Neuronal stem cell (in vitro differentiated cells): ENCODE data around the gene FMNL1.

Source experiments
- DNase-seq: peaks from one replicate; pipeline ENCODE4 v3.0.0-alpha.2; 2013; ENCODE audit warnings: low spot score
- H2AFZ ChIP-seq: one replicate; pipeline ENCODE4 v1.6.1; 2013; ENCODE audit warnings: mild to moderate bottlenecking, low read length, inconsistent platforms
- H2AK5ac ChIP-seq: 2 replicates; pipeline ENCODE4 v1.6.1; 2013; ENCODE audit warnings: low read depth, mild to moderate bottlenecking, inconsistent platforms, low read length, moderate library complexity, mixed read lengths
- H2BK120ac ChIP-seq: 2 replicates; pipeline ENCODE4 v1.6.1; 2013; ENCODE audit warnings: low read depth, mild to moderate bottlenecking, inconsistent platforms, low read length, moderate library complexity, mixed read lengths
- H2BK12ac ChIP-seq: one replicate; pipeline ENCODE4 v1.6.1; 2013; ENCODE audit warnings: low read length, inconsistent platforms
- H2BK15ac ChIP-seq: 2 replicates; pipeline ENCODE4 v1.6.1; 2013; ENCODE audit warnings: mild to moderate bottlenecking, low read length, inconsistent platforms, mixed read lengths
- H2BK5ac ChIP-seq: one replicate; pipeline ENCODE4 v1.6.1; 2013; ENCODE audit warnings: inconsistent platforms, mild to moderate bottlenecking, low read length, moderate library complexity
- H3K14ac ChIP-seq: one replicate; pipeline ENCODE4 v1.6.1; 2013; ENCODE audit warnings: low read length, inconsistent platforms
- H3K18ac ChIP-seq: 2 replicates; pipeline ENCODE4 v1.6.1; 2013; ENCODE audit warnings: low read length, inconsistent platforms
- H3K23ac ChIP-seq: 2 replicates; pipeline ENCODE4 v1.6.1; 2013; ENCODE audit warnings: low read depth, mild to moderate bottlenecking, mixed read lengths, low read length, inconsistent platforms; ENCODE audit not compliant: poor library complexity
- H3K27ac ChIP-seq: replicated peaks from 3 replicates; pipeline ENCODE4 v1.5.1; 2013; ENCODE audit warnings: low read length, inconsistent platforms
- H3K27me3 ChIP-seq, 3 experiments: 2 replicates each; pipeline ENCODE4 v1.6.1; 2013; ENCODE audit warnings: low read length in 3 of 3, mild to moderate bottlenecking in 2 of 3, inconsistent platforms in 1 of 3, low read depth in 1 of 3, mixed read lengths in 1 of 3, moderate library complexity in 1 of 3; ENCODE audit not compliant: control insufficient read depth in 3 of 3, insufficient read depth in 3 of 3
- H3K36me3 ChIP-seq, 2 donors: replicated peaks in 1 of 2; 2 replicates each; pipeline ENCODE4 v1.6.1; 2013; ENCODE audit warnings: low read length in 2 of 2; ENCODE audit not compliant: control insufficient read depth in 2 of 2, insufficient read depth in 2 of 2
- H3K4ac ChIP-seq: 2 replicates; pipeline ENCODE4 v1.6.1; 2013; ENCODE audit warnings: inconsistent platforms, mild to moderate bottlenecking, low read length, moderate library complexity
- H3K4me1 ChIP-seq, 2 donors: 1 replicate in 1 of 2; 2 replicates in 1 of 2; pipeline ENCODE4 v1.6.1; 2013; ENCODE audit warnings: low read length in 2 of 2, low read depth in 1 of 2; ENCODE audit not compliant: control insufficient read depth in 2 of 2, insufficient read depth in 1 of 2
- H3K4me2 ChIP-seq: one replicate; pipeline ENCODE4 v1.6.1; 2013; ENCODE audit warnings: mild to moderate bottlenecking, low read length, inconsistent platforms; ENCODE audit not compliant: insufficient read depth, poor library complexity, severe bottlenecking
- H3K4me3 ChIP-seq, 2 donors: 2 replicates each; pipeline ENCODE4 v1.5.1; 2013; ENCODE audit warnings: low read length in 2 of 2, mild to moderate bottlenecking in 2 of 2, inconsistent platforms in 1 of 2, moderate library complexity in 1 of 2
- H3K79me1 ChIP-seq: one replicate; pipeline ENCODE4 v1.6.1; 2013; ENCODE audit warnings: low read depth, mild to moderate bottlenecking, inconsistent platforms, low read length, moderate library complexity
- H3K9ac ChIP-seq: one replicate; pipeline ENCODE4 v1.6.1; 2013; ENCODE audit warnings: mild to moderate bottlenecking, low read depth, low read length, inconsistent platforms; ENCODE audit not compliant: poor library complexity
- H3K9me3 ChIP-seq, 2 donors: replicated peaks in 1 of 2; 2 replicates each; pipeline versions ENCODE3 to v1.6.1; 2013; ENCODE audit warnings: low read length in 2 of 2, mild to moderate bottlenecking in 2 of 2, inconsistent platforms in 1 of 2, low read depth in 1 of 2, mixed read lengths in 1 of 2, moderate library complexity in 1 of 2; ENCODE audit not compliant: control insufficient read depth in 2 of 2, insufficient read depth in 1 of 2
- H4K8ac ChIP-seq: one replicate; pipeline ENCODE4 v1.6.1; 2013; ENCODE audit warnings: low read depth, mild to moderate bottlenecking, inconsistent platforms, low read length, moderate library complexity
- H4K91ac ChIP-seq: one replicate; pipeline ENCODE4 v1.6.1; 2013; ENCODE audit warnings: low read length, low read depth, mild to moderate bottlenecking, inconsistent platforms; ENCODE audit not compliant: poor library complexity
- WGBS, 2 donors: extraction: QIAGEN DNeasy Blood & Tissue Kit; methylation state at CpG; one replicate each; pipeline ENCODE4 v1.1.7; 2013; ENCODE audit warnings: missing lambda C conversion rate in 2 of 2, mixed read lengths in 1 of 2; ENCODE audit not compliant: insufficient read length in 2 of 2, insufficient replicate concordance in 1 of 2; ENCODE audit errors: extremely low coverage in 2 of 2; 5-methylcytosine and 5-hydroxymethylcytosine counted together

The FMNL1 gene

DNA sequence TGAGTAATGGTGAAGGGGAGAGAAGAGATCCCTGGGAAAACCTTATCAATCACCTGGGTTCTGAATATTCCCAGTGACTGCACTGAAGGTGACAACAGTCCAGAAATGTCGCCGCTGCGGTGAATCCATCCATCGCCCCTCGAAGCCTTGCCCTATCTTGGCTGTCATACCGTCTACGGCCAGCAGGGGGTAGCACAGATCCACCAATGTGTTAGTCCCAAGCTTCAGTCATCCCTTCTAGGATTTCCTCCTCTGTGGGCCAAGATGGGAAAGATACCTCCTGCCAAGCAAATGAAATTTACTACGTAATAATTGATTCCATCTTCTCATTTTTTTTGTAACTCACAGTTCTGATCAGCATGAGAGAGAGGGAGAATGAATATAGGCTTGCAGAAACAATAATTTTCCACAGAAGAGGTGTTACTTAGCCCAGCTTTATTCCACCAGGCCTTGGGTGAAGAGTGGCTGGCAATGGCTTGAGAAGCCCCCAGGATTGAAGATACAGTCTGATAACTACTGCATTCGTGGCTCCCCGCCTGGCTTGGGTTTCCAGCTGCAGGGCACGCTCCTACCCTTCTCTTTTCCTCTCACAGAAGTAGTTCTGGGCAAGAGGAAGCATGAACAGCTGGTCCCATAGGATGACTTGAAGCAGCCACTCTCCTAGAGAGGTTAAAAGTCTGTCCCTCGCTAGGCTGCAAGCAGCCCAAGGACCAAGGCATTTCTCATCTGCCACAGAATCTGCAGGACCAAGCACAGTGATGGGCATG is 2.6 kb upstream of the FMNL1 start:
- Histone ChIP-seq H4K8ac (no peak overlapping the region), H3K27me3 (peaks cover 15 to 52% (median 44%) of the 10 kb centered on the region in 3 experiments), H2BK5ac (no peak overlapping the region), H3K4me1 (peaks cover 0 to 2% of the 10 kb centered on the region in 2 donors), H2BK12ac (no peak overlapping the region), H2AK5ac (no peak overlapping the region), H3K79me1 (no peaks in the 10 kb centered on the region), H2BK15ac (no peak overlapping the region), H3K9me3 (no peaks in the 10 kb centered on the region), H3K23ac (no peak overlapping the region), H3K9ac (no peak overlapping the region), H3K4ac (no peak overlapping the region), H3K27ac (no peak overlapping the region), H3K36me3 (no peaks in the 10 kb centered on the region), H2AFZ (peak overlapping the region; percentile 62), H2BK120ac (no peak overlapping the region), H3K4me3 (no peak overlapping the region), H3K18ac (no peak overlapping the region), H3K4me2 (no peak overlapping the region), H4K91ac (no peak overlapping the region), H3K14ac (no peak overlapping the region)
- WGBS, 2 donors: no CpG with 5 or more reads among the region's 12 CpGs
- peak; percentile 88 for DNase-seq

- Histone ChIP-seq H3K4me1 (peaks cover 0 to 2% of the 10 kb centered on the region in 2 donors), H3K4me2 (no peak overlapping the region), H3K9ac (no peak overlapping the region), H3K36me3 (no peaks in the 10 kb centered on the region), H3K4ac (no peak overlapping the region), H2AFZ (no peak overlapping the region), H3K27me3 (peaks cover 15 to 62% (median 50%) of the 10 kb centered on the region in 3 experiments), H2BK120ac (no peak overlapping the region), H2BK15ac (no peak overlapping the region), H3K18ac (no peak overlapping the region), H3K27ac (no peak overlapping the region), H2BK12ac (no peak overlapping the region), H2BK5ac (no peak overlapping the region), H3K9me3 (no peaks in the 10 kb centered on the region), H2AK5ac (no peak overlapping the region), H3K79me1 (no peaks in the 10 kb centered on the region), H3K4me3 (no peak overlapping the region), H4K8ac (no peak overlapping the region), H3K23ac (no peak overlapping the region), H4K91ac (no peak overlapping the region), H3K14ac (no peak overlapping the region)
- no CpG with 5 or more reads among the region's 3 CpGs for WGBS, 2 donors
- DNase-seq: no peak
Measured at GRCh38 chr17:45220079-45220478, 1.6 kb upstream of the FMNL1 start.

GRCh38 chr17:45222014-45222288 is 266 bp downstream of the FMNL1 start:
- Histone ChIP-seq H2BK15ac (no peak overlapping the region), H3K9ac (peak overlapping the region; percentile 35), H3K4me3 (peak overlapping the region; percentile 39 to 80), H3K36me3 (no peaks in the 10 kb centered on the region), H2BK5ac (peak overlapping the region; percentile 79), H3K14ac (no peak overlapping the region), H2AFZ (peak overlapping the region; percentile 96), H3K27ac (no peak overlapping the region), H3K4me2 (peak overlapping the region; percentile 87), H3K27me3 (peaks cover 15 to 77% (median 52%) of the 10 kb centered on the region in 3 experiments), H3K4ac (no peak overlapping the region), H4K91ac (no peak overlapping the region), H3K18ac (no peak overlapping the region), H2BK120ac (no peak overlapping the region), H3K79me1 (no peaks in the 10 kb centered on the region), H3K4me1 (peaks cover 0 to 2% of the 10 kb centered on the region in 2 donors), H3K9me3 (no peaks in the 10 kb centered on the region), H3K23ac (peak overlapping the region; percentile 48), H2AK5ac (no peak overlapping the region), H4K8ac (no peak overlapping the region), H2BK12ac (no peak overlapping the region)
- WGBS, 2 donors: no CpG with 5 or more reads among the region's 38 CpGs
- DNase-seq: no peak

DNA sequence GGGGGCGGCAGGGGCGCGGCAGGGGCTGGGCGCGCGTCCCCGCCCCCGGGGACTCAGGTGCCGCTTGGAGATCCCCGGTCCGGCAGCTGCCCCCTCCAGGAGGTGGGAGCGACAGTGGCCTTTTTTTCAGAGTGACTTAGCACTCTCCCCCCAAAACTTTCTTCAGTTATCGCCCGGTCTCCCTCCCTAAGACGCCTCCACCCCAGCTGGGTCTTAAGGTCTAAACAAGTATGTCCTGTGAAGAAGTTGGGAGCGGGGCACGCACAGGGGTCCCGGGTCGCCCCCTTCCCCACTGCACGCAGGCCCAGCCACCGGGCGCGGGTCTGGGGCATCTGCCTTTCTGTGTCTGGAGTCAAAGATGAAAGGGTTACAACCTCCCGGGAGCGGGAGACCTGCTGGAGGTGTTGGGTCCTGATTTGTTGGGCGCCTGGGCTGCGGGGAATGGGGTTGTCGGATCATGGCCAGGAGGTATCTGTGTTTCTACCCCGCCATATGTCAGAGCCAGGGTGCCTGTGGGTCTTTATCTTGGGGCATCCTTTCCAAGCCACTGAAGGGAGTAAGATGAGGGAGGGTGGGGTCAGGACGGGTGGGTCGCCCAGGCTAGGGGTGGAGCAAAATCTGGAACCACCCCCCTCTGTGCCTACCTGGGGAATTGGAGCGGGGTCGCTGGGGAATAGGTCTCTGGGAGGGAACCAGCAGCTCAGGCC is 757 bp downstream of the FMNL1 start:
- no peak overlapping the region for H2BK12ac ChIP-seq
- peak overlapping the region; percentile 79 for H2BK5ac ChIP-seq
- H3K27me3 ChIP-seq: peaks cover 15 to 82% (median 52%) of the 10 kb centered on the region in 3 experiments
- no peaks in the 10 kb centered on the region for H3K79me1 ChIP-seq
- H3K4me2 ChIP-seq: peak overlapping the region; percentile 87
- no peak overlapping the region for H3K9ac ChIP-seq
- no peak overlapping the region for H3K14ac ChIP-seq
- no peak for DNase-seq
- no peak overlapping the region for H2BK120ac ChIP-seq
- peaks cover 0 to 2% of the 10 kb centered on the region in 2 donors for H3K4me1 ChIP-seq
- no peak overlapping the region for H4K91ac ChIP-seq
- H4K8ac ChIP-seq: no peak overlapping the region
- peak overlapping the region; percentile 25 for H3K18ac ChIP-seq
- peak overlapping the region; percentile 96 for H2AFZ ChIP-seq
- no peaks in the 10 kb centered on the region for H3K36me3 ChIP-seq
- H2AK5ac ChIP-seq: no peak overlapping the region
- WGBS, 2 donors: no CpG with 5 or more reads among the region's 33 CpGs
- H3K27ac ChIP-seq: no peak overlapping the region
- no peak overlapping the region for H3K23ac ChIP-seq
- peak overlapping the region in 1 of 2 donors; percentile 39 for H3K4me3 ChIP-seq
- H3K4ac ChIP-seq: no peak overlapping the region
- no peaks in the 10 kb centered on the region for H3K9me3 ChIP-seq
- no peak overlapping the region for H2BK15ac ChIP-seq
